Measurements from ENCODE around the gene C1orf35.

The C1orf35 gene

GRCh38 chr1:228109073-228109961, 6.2 kb upstream of the C1orf35 start, which contains the start of gene MRPL55:
TSS of gene MRPL55 (minus strand) at chr1:228109299. CDS start at chr1:228108260, 1,039 bp downstream.
- DNase-seq (ENCODE audit: low read depth in 2 of 2) = peak; percentile 95 to 98

GRCh38 chr1:228108742-228109072, 5.6 kb upstream of the C1orf35 start:
- no peak for DNase-seq (ENCODE audit: low read depth in 2 of 2)

- DNase-seq (ENCODE audit: low read depth in 2 of 2) = no peak
Measured at GRCh38 chr1:228108055-228108690, 5.0 kb upstream of the C1orf35 start.

GRCh38 chr1:228107636-228108035, 4.5 kb upstream of the C1orf35 start:
- no peak for DNase-seq (ENCODE audit: low read depth in 2 of 2)

- no peak for DNase-seq (ENCODE audit: low read depth in 2 of 2)
Measured at GRCh38 chr1:228106800-228107054, 3.6 kb upstream of the C1orf35 start.

- DNase-seq (ENCODE audit: low read depth in 2 of 2) = no peak
Measured at GRCh38 chr1:228105996-228106799, 3.1 kb upstream of the C1orf35 start.

- DNase-seq (ENCODE audit: low read depth in 2 of 2) = no peak
Measured at GRCh38 chr1:228105270-228105995, 2.3 kb upstream of the C1orf35 start.

GRCh38 chr1:228104526-228105269, 1.6 kb upstream of the C1orf35 start:
- DNase-seq (ENCODE audit: low read depth in 2 of 2) = no peak

GRCh38 chr1:228101994-228102790, 933 bp downstream of the C1orf35 start:
- peak in 1 of 2 donors; percentile 33 for DNase-seq (ENCODE audit: low read depth in 2 of 2)

GRCh38 chr1:228101614-228101993, 1.5 kb downstream of the C1orf35 start:
- DNase-seq (ENCODE audit: low read depth in 2 of 2) = no peak

GRCh38 chr1:228100822-228101613, 2.1 kb downstream of the C1orf35 start:
- DNase-seq (ENCODE audit: low read depth in 2 of 2) = no peak

GRCh38 chr1:228099331-228099732, 3.8 kb downstream of the C1orf35 start:
- no peak for DNase-seq (ENCODE audit: low read depth in 2 of 2)

- no peak for DNase-seq (ENCODE audit: low read depth in 2 of 2)
Measured at GRCh38 chr1:228098323-228098931, 4.7 kb downstream of the C1orf35 start.

GRCh38 chr1:228097333-228098081, 5.6 kb downstream of the C1orf35 start:
- DNase-seq (ENCODE audit: low read depth in 2 of 2) = no peak

- no peak for DNase-seq (ENCODE audit: low read depth in 2 of 2)
Measured at GRCh38 chr1:228096416-228097332, 6.5 kb downstream of the C1orf35 start.

GRCh38 chr1:228095938-228096337, 7.2 kb downstream of the C1orf35 start:
- DNase-seq (ENCODE audit: low read depth in 2 of 2) = no peak

GRCh38 chr1:228095161-228095560, 8.0 kb downstream of the C1orf35 start:
- DNase-seq (ENCODE audit: low read depth in 2 of 2) = no peak

Data from stimulated activated CD4-positive, alpha-beta T cell treated with anti-CD3 and anti-CD28 coated beads, Interleukin-15, amount 100 ng/mL, for 48 hours (primary cell).